Measurements from ENCODE around the gene OTP. TPM values are rescaled to one million over a fixed set of nuclear protein-coding genes. Genes with fewer than 3 reads are reported as not detected.

The OTP gene
- total and polyA plus RNA-seq, 12 donors: 0.10 TPM; not detected in 11

GRCh38 chr5:77644371-77645157 is 6.1 kb upstream of the OTP start:
- H3K4me3 ChIP-seq: peak overlapping the region in 1 of 4 donors; percentile 67
- peaks cover 62% of the 10 kb centered on the region for H3K27me3 ChIP-seq
- no peak for TF ChIP-seq CTCF (IDR thresholded peaks at IDR 0.05)
- no peak for TF ChIP-seq POLR2A (IDR thresholded peaks at IDR 0.05)
- H3K9me3 ChIP-seq (replicated peaks in 1 of 3): no peaks in the 10 kb centered on the region
- no peak for DNase-seq
- 15 to 19% (median 16%) methylated on average over 33 of the region's 33 CpGs for WGBS, 4 donors
- intact Hi-C loops (cut with DNase I): loop anchor here (10.0 kb wide), 2 partner anchors 140 to 360 kb away; no protein-coding TSS in a partner anchor
- H3K4me1 ChIP-seq (replicated peaks in 1 of 2): peaks cover 4% of the 10 kb centered on the region in 2 donors
- no peaks in the 10 kb centered on the region for H3K36me3 ChIP-seq (replicated peaks in 1 of 2)
- no peak overlapping the region for H3K27ac ChIP-seq

- intact Hi-C loops (cut with DNase I): loop anchor here (10.0 kb wide), 2 partner anchors 141 to 361 kb away; no protein-coding TSS in a partner anchor
- peaks cover 70% of the 10 kb centered on the region for H3K27me3 ChIP-seq
- H3K27ac ChIP-seq: no peak overlapping the region
- no peaks in the 10 kb centered on the region for H3K36me3 ChIP-seq (replicated peaks in 1 of 2)
- WGBS, 4 donors: 11 to 17% (median 13%) methylated on average over 28 of the region's 28 CpGs
- DNase-seq: no peak
- TF ChIP-seq POLR2A (IDR thresholded peaks at IDR 0.05) (no peak), CTCF (IDR thresholded peaks at IDR 0.05) (no peak)
- no peak overlapping the region for H3K4me3 ChIP-seq
- H3K9me3 ChIP-seq (replicated peaks in 1 of 3): no peaks in the 10 kb centered on the region
- peaks cover 4% of the 10 kb centered on the region in 2 donors for H3K4me1 ChIP-seq (replicated peaks in 1 of 2)
Measured at GRCh38 chr5:77643654-77644370, 5.3 kb upstream of the OTP start.

- Histone ChIP-seq H3K9me3 (replicated peaks in 1 of 3) (no peaks in the 10 kb centered on the region), H3K4me1 (replicated peaks in 1 of 2) (peaks cover 4% of the 10 kb centered on the region in 2 donors), H3K27ac (no peak overlapping the region), H3K27me3 (peaks cover 78% of the 10 kb centered on the region), H3K4me3 (no peak overlapping the region), H3K36me3 (replicated peaks in 1 of 2) (no peaks in the 10 kb centered on the region)
- intact Hi-C loops (cut with DNase I): loop anchor here (10.0 kb wide), 2 partner anchors 142 to 362 kb away; no protein-coding TSS in a partner anchor
- TF ChIP-seq POLR2A (IDR thresholded peaks at IDR 0.05): no peak
- DNase-seq: no peak
- 16 to 19% (median 17%) methylated on average over 19 to 21 of the region's 21 CpGs for WGBS, 4 donors
Measured at GRCh38 chr5:77642738-77643653, 4.5 kb upstream of the OTP start.

DNA sequence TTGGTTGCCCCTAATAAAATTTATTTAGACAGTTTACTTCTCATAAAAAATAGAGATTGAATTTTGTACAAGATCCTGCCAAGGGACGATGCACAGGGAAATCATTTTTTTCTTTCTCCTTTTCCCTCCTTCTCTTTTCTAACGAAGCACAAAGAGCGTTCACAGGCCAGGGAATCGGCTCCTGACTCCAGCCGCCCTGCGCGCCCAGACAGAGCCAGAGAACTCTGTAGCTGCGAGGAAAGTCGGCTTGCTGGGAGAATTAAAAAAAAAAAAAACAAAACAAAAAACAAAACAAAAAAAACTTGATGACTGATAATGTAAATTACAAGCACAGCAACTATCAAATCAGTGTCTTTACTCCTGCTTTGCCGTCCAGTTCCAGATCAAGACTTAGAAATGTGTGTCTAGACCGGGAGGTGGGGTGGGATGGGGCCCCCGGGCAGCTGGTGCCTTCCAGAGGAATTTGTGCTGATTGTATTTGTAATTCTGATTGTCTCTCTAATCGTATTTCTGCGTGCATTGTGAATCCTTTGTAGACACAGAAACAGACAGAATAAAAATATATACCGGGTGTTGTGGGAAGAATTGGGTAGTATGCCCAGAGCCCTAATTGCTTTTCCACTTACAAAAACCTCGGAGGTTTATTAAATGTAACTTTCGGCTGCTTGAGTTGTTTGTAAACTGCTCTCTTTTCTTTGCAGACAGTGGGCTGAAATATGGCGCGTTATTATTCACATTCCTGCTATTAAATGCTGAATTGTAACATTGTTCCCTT is 3.6 kb upstream of the OTP start:
- intact Hi-C loops (cut with DNase I): loop anchor here (10.0 kb wide), 2 partner anchors 143 to 363 kb away; no protein-coding TSS in a partner anchor
- peaks cover 4% of the 10 kb centered on the region in 2 donors for H3K4me1 ChIP-seq (replicated peaks in 1 of 2)
- 20 to 25% (median 24%) methylated on average over 19 of the region's 19 CpGs for WGBS, 4 donors
- no peak overlapping the region for H3K27ac ChIP-seq
- no peak overlapping the region for H3K4me3 ChIP-seq
- H3K9me3 ChIP-seq (replicated peaks in 1 of 3): no peaks in the 10 kb centered on the region
- H3K27me3 ChIP-seq: peaks cover 86% of the 10 kb centered on the region
- H3K36me3 ChIP-seq (replicated peaks in 1 of 2): no peaks in the 10 kb centered on the region
- no peak for DNase-seq
- TF ChIP-seq POLR2A (IDR thresholded peaks at IDR 0.05): no peak
- TF ChIP-seq CTCF (IDR thresholded peaks at IDR 0.05): no peak
